ENCODE measurements around the gene KCNN1. TPM values are rescaled to one million over a fixed set of nuclear protein-coding genes. Genes with fewer than 3 reads are reported as not detected.

KCNN1 gene
- total RNA-seq, 2 donors from 2014 or later, result not detected

DNA sequence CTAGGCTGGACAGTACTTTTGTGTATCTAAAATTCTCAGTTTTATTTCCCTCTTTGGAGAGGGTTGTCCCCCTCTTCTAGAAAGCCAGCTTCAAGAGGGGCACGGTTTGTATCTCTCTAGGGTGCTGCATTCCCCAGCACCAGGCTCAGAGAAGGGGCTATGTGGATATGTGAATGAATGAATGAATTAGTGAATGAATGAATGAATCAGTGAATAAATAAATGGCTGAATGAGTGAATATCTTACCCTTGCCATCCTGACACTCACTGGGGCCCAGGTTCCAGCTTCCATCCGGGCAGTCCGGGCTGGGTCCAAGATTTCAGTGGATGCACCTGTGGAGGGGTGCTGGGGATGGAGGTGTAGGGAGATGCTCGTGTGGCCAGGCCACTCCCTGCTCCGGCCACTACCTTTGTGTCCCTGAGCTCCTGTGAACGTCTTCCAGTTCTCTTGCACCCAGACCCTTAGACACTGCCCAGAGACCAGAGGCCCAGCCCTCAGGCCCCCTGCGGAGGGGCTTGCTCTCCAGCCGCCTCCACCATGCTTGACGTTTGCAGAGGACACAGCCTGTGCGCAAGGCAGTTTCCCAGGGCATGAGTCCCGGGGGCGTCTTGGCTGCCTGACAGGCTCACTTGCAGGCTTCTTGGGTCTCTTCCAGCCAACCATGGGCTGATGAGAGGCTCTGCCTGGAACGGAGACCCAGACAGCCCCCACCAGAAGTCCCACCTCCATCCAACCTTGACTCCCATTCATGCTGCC lies 2.8 kb upstream of the KCNN1 start:
- H3K9me3 ChIP-seq, result no peaks in the 10 kb centered on the region
- WGBS, 2 donors, result 49 to 61% methylated on average over 4 to 13 of the region's 13 CpGs
- ATAC-seq (no peak), DNase-seq (no peak)
- H3K27me3 ChIP-seq, result peaks cover 0 to 14% of the 10 kb centered on the region in 2 donors
- TF ChIP-seq, protein P1, sequence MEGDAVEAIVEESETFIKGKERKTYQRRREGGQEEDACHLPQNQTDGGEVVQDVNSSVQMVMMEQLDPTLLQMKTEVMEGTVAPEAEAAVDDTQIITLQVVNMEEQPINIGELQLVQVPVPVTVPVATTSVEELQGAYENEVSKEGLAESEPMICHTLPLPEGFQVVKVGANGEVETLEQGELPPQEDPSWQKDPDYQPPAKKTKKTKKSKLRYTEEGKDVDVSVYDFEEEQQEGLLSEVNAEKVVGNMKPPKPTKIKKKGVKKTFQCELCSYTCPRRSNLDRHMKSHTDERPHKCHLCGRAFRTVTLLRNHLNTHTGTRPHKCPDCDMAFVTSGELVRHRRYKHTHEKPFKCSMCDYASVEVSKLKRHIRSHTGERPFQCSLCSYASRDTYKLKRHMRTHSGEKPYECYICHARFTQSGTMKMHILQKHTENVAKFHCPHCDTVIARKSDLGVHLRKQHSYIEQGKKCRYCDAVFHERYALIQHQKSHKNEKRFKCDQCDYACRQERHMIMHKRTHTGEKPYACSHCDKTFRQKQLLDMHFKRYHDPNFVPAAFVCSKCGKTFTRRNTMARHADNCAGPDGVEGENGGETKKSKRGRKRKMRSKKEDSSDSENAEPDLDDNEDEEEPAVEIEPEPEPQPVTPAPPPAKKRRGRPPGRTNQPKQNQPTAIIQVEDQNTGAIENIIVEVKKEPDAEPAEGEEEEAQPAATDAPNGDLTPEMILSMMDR (IDR thresholded peaks at IDR 0.05), result no peak
- no peak for TF ChIP-seq POLR2A (IDR thresholded peaks at IDR 0.05)
- H3K4me3 ChIP-seq, result no peak overlapping the region
- intact Hi-C loops (cut with DNase I), result no loop called here
- H3K4me1 ChIP-seq, result no peaks in the 10 kb centered on the region
- no peaks in the 10 kb centered on the region for H3K36me3 ChIP-seq (replicated peaks in 1 of 2; ENCODE audit: insufficient read depth in 1 of 2, low read depth in 2 of 2)
- H3K27ac ChIP-seq, result no peak overlapping the region

DNA sequence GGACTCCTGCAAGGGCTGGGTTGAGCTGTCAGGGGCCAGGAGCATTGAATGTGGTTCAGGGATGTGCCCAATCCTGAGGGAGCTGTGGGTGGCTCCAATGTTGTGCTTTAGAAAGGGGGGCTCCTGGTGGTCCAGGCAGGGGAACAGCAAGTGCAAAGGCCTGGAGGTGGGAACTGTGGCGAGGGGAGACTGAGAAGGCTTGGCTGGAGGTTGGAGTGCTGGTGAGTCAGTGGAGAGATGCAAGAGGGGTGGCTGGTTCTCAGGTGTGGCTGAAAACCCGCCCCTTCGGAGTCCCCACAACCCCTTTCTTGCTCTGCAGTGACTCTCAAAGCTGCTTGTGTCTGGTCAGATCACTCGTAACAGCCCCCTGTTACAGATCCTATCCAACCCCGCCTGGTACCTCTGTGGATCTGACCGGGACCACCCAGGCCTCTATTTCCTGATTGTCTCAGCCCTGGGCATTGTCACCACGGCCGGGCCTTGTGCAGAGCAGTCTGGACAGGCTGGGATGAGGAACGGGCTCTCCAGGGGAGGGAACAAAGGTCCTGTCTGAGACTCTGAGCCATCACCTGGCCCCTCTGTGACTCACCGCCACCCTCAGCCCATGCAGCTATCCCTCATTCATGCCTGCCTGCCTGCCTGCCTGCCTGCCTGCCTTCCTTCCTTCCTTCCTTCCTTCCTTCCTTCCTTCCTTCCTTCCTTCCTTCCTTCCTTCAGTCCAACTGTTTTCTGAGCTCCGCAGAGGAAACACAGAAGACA lies 1.4 kb upstream of the KCNN1 start:
- intact Hi-C loops (cut with DNase I), result no loop called here

DNA sequence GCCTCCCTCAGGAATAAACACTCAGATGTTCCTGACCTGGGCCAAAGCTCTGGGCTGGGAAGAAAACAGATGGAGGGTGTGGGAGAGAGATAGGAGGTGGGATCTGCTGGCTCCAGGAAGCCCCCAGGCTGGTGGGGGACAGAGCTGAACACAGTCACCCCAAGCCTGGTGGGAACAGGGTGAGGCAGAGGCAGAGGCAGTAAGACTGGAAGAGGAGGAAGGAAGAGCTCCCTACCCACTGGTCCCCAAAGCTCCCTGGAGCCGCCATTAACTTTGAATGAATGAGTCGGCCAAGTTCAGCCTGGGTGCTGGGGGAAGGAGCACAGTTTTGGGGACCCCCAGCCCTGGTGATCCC lies 801 bp upstream of the KCNN1 start:
- no peaks in the 10 kb centered on the region for H3K36me3 ChIP-seq (replicated peaks in 1 of 2; ENCODE audit: insufficient read depth in 1 of 2, low read depth in 2 of 2)
- H3K27me3 ChIP-seq, result peaks cover 0 to 14% of the 10 kb centered on the region in 2 donors
- intact Hi-C loops (cut with DNase I), result no loop called here
- TF ChIP-seq, protein P1 (IDR thresholded peaks at IDR 0.05), result no peak
- TF ChIP-seq POLR2A (IDR thresholded peaks at IDR 0.05), result no peak
- H3K9me3 ChIP-seq, result no peaks in the 10 kb centered on the region
- no peak for DNase-seq
- H3K4me3 ChIP-seq, result no peak overlapping the region
- 40 to 81% methylated on average over 2 of the region's 2 CpGs for WGBS, 2 donors
- ATAC-seq, result no peak
- H3K4me1 ChIP-seq, result no peaks in the 10 kb centered on the region
- H3K27ac ChIP-seq, result no peak overlapping the region

More for the DNA sequence above, 1.4 kb upstream of the KCNN1 start:
- WGBS, 2 donors, result 61 to 77% methylated on average over 9 to 10 of the region's 11 CpGs
- Histone ChIP-seq H3K27ac (no peak overlapping the region), H3K27me3 (peaks cover 0 to 14% of the 10 kb centered on the region in 2 donors), H3K9me3 (no peaks in the 10 kb centered on the region), H3K4me1 (no peaks in the 10 kb centered on the region), H3K36me3 (replicated peaks in 1 of 2; ENCODE audit: insufficient read depth in 1 of 2, low read depth in 2 of 2) (no peaks in the 10 kb centered on the region), H3K4me3 (no peak overlapping the region)
- ATAC-seq (no peak), DNase-seq (no peak)
- TF ChIP-seq, protein P1 (IDR thresholded peaks at IDR 0.05), result no peak
- no peak for TF ChIP-seq POLR2A (IDR thresholded peaks at IDR 0.05)

DNA sequence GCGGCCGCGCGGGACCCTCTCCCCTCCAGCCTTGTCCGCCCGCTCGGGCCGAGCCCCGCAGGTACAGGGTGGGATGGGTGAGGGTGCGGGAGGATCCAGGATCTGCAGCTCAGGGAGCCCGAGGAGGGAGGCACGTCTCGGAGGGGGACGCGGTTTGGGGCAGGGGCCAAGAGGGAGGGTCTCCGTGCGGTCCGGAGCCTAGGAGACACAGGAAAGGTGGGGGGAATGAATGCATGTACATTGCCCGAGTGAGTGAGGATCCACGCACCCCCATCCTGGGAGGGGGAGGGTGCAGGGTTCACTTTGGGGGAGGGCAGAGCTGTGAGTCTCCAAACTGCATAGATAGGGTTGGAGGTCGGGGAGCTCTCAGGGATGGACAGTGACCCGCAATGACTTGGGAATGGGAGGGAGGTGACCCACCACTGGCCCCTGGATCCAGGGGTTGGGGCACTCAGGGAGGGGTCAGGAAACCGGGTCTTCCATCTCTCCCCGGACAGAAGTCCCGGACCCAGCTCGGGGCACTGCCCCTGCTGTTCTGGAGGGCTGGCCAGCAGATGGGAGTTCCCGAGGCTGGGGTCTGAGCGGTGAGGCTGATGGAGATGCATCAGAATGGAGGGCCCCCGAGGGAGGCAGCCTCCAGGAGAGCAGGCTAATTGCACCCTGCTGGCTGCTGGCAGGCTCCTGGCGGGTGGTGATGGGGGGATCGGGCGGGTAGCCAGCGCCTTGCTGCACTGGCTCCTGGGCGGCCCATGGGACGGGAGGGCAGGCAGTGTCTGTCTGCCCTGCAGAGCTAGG lies 547 bp downstream of the KCNN1 start:
- TF ChIP-seq, protein P1 (IDR thresholded peaks at IDR 0.05), result no peak
- no peak for TF ChIP-seq POLR2A (IDR thresholded peaks at IDR 0.05)
- no peak for ATAC-seq
- intact Hi-C loops (cut with DNase I), result no loop called here
- DNase-seq, result no peak
- Histone ChIP-seq H3K9me3 (no peaks in the 10 kb centered on the region), H3K4me3 (no peak overlapping the region), H3K36me3 (replicated peaks in 1 of 2; ENCODE audit: insufficient read depth in 1 of 2, low read depth in 2 of 2) (no peaks in the 10 kb centered on the region), H3K4me1 (no peaks in the 10 kb centered on the region), H3K27ac (no peak overlapping the region), H3K27me3 (peaks cover 0 to 14% of the 10 kb centered on the region in 2 donors)
- 0 to 10% methylated on average over 9 to 32 of the region's 35 CpGs for WGBS, 2 donors
